H1 (cell line): ENCODE results near the gene GPX4. TPM values are rescaled to one million over a fixed set of nuclear protein-coding genes. Genes with fewer than 3 reads are reported as not detected.
A peak's percentile ranks its signal among the peaks of the same experiment; 100 is the strongest.

ENCODE experiments used
- CTCF ChIA-PET: fragments of 300-600 bp; sonication (Branson Sonifier 250); formaldehyde crosslinking; loops from one replicate; lab custom pipeline; 2021; ENCODE audit not compliant: partially characterized antibody; lab: Charles Lee
- POLR2A ChIA-PET: fragments of 300-600 bp; sonication (Branson Sonifier 250); formaldehyde crosslinking; loops from one replicate; lab custom pipeline; 2021; ENCODE audit warnings: inconsistent platforms; ENCODE audit not compliant: partially characterized antibody; lab: Charles Lee
- DNase-seq, 2 experiments: peaks; one replicate each; pipeline versions ENCODE4 v3.0.0 to v3.0.0-alpha.2; 2010 to 2022; ENCODE audit warnings: low spot score in 2 of 2, low read depth in 1 of 2, mixed read lengths in 1 of 2
- FAIRE-seq: peaks from 2 replicates; lab custom pipeline; 2011; peaks lifted over from hg19 to GRCh38; lab: Jason Lieb, UNC
- H2AFZ ChIP-seq: 2 replicates; pipeline ENCODE4 v1.8.1; 2012; ENCODE audit warnings: low read length, inconsistent platforms
- H2AK5ac ChIP-seq: 2 replicates; pipeline ENCODE4 v1.6.1; 2013; ENCODE audit warnings: low read depth, low read length
- H2BK120ac ChIP-seq: replicated peaks from 2 replicates; pipeline ENCODE3; 2013; ENCODE audit warnings: low read depth, low read length, inconsistent platforms
- H2BK12ac ChIP-seq: 2 replicates; pipeline ENCODE4 v1.6.1; 2013; ENCODE audit warnings: low read depth, low read length
- H2BK15ac ChIP-seq: 2 replicates; pipeline ENCODE4 v1.6.1; 2013; ENCODE audit warnings: low read length
- H2BK20ac ChIP-seq: 2 replicates; pipeline ENCODE4 v1.6.1; 2013; ENCODE audit warnings: low read length
- H2BK5ac ChIP-seq: 2 replicates; pipeline ENCODE4 v1.6.1; 2013; ENCODE audit warnings: low read depth, low read length
- H3K14ac ChIP-seq: 2 replicates; pipeline ENCODE4 v1.6.1; 2013; ENCODE audit warnings: inconsistent platforms; ENCODE audit not compliant: insufficient read length
- H3K18ac ChIP-seq: 2 replicates; pipeline ENCODE4 v1.6.1; 2013; ENCODE audit warnings: low read length; ENCODE audit errors: extremely low read depth
- H3K23ac ChIP-seq: 2 replicates; pipeline ENCODE4 v1.6.1; 2013; ENCODE audit warnings: inconsistent platforms; ENCODE audit not compliant: insufficient read length
- H3K23me2 ChIP-seq: 2 replicates; pipeline ENCODE4 v1.6.1; 2013; ENCODE audit warnings: low read depth, low read length
- H3K27ac ChIP-seq: 2 replicates; pipeline ENCODE4 v1.6.1; 2011; ENCODE audit warnings: low read depth, low read length, inconsistent platforms
- H3K27me3 ChIP-seq, 4 experiments: replicated peaks in 1 of 4; 1 replicate in 1 of 4; 2 replicates in 3 of 4; pipeline versions ENCODE4 v1.6.1 to v1.8.1; 2011 to 2013; ENCODE audit warnings: low read length in 3 of 4, mild to moderate bottlenecking in 3 of 4, inconsistent platforms in 2 of 4, mixed read lengths in 2 of 4, moderate library complexity in 1 of 4; ENCODE audit not compliant: control insufficient read depth in 3 of 4, insufficient read depth in 3 of 4; ENCODE audit errors: extremely low read depth in 1 of 4
- H3K36me3 ChIP-seq, 4 experiments: 2 replicates each; pipeline versions ENCODE4 v1.6.1 to v1.8.1; 2011 to 2013; ENCODE audit warnings: mild to moderate bottlenecking in 4 of 4, low read length in 3 of 4, moderate library complexity in 2 of 4, control low read depth in 1 of 4, inconsistent platforms in 1 of 4; ENCODE audit not compliant: insufficient read depth in 4 of 4, control insufficient read depth in 2 of 4
- H3K4ac ChIP-seq: replicated peaks from 2 replicates; pipeline ENCODE3; 2013; ENCODE audit warnings: low read length, low read depth, mixed read lengths, inconsistent platforms; ENCODE audit not compliant: insufficient read length
- H3K4me1 ChIP-seq, 4 experiments: replicated peaks in 1 of 4; 1 replicate in 1 of 4; 2 replicates in 3 of 4; pipeline versions ENCODE4 v1.6.1 to v1.8.1; 2011 to 2013; ENCODE audit warnings: low read length in 3 of 4, inconsistent platforms in 2 of 4, mixed read lengths in 1 of 4; ENCODE audit not compliant: insufficient read depth in 4 of 4, control insufficient read depth in 3 of 4
- H3K4me2 ChIP-seq, 2 experiments: 2 replicates each; pipeline versions ENCODE4 v1.6.1 to v1.8.1; 2011 to 2013; ENCODE audit warnings: low read depth in 2 of 2, low read length in 2 of 2, control low read depth in 1 of 2, inconsistent platforms in 1 of 2, mild to moderate bottlenecking in 1 of 2; ENCODE audit not compliant: insufficient read depth in 1 of 2
- H3K4me3 ChIP-seq, 4 experiments: fragments of 200-600, 300-600 bp in 1 of 4; sonication (generic), shearing (Covaris generic), sonication (Bioruptor Twin) in 1 of 4; 2 replicates each; pipeline versions ENCODE4 v1.5.1 to v1.8.1; 2011 to 2016; ENCODE audit warnings: low read length in 4 of 4, low read depth in 3 of 4, control low read depth in 2 of 4, inconsistent platforms in 2 of 4, mild to moderate bottlenecking in 2 of 4, mixed read lengths in 1 of 4, moderate library complexity in 1 of 4; ENCODE audit not compliant: insufficient read depth in 2 of 4; ENCODE audit errors: extremely low read depth in 1 of 4
- H3K56ac ChIP-seq: replicated peaks from 2 replicates; pipeline ENCODE3; 2013; ENCODE audit warnings: low read depth, mild to moderate bottlenecking, mixed read lengths, low read length, inconsistent platforms; ENCODE audit not compliant: insufficient read length
- H3K79me1 ChIP-seq: 2 replicates; pipeline ENCODE4 v1.6.1; 2013; ENCODE audit warnings: low read depth, low read length, control low read depth
- H3K79me2 ChIP-seq, 2 experiments: 2 replicates each; pipeline versions ENCODE4 v1.6.1 to v1.8.1; 2012 to 2013; ENCODE audit warnings: low read length in 2 of 2, mild to moderate bottlenecking in 2 of 2, inconsistent platforms in 1 of 2; ENCODE audit not compliant: insufficient read depth in 2 of 2, control insufficient read depth in 1 of 2
- H3K9ac ChIP-seq, 4 experiments: replicated peaks in 1 of 4; 1 replicate in 1 of 4; 2 replicates in 3 of 4; pipeline versions ENCODE4 v1.6.1 to v1.8.1; 2011 to 2013; ENCODE audit warnings: low read depth in 3 of 4, low read length in 3 of 4, control low read depth in 2 of 4, mild to moderate bottlenecking in 2 of 4, moderate library complexity in 2 of 4, inconsistent platforms in 1 of 4; ENCODE audit errors: extremely low read depth in 1 of 4
- H3K9me3 ChIP-seq, 2 experiments: 2 replicates each; pipeline versions ENCODE4 v1.6.1 to v1.8.1; 2012 to 2013; ENCODE audit warnings: mild to moderate bottlenecking in 2 of 2, moderate library complexity in 2 of 2, control low read depth in 1 of 2, inconsistent platforms in 1 of 2, low read depth in 1 of 2, low read length in 1 of 2, mixed read lengths in 1 of 2; ENCODE audit not compliant: insufficient read depth in 2 of 2
- H4K20me1 ChIP-seq, 2 experiments: replicated peaks in 1 of 2; 2 replicates each; pipeline versions ENCODE3 to v1.8.1; 2011 to 2013; ENCODE audit warnings: inconsistent platforms in 2 of 2, low read length in 2 of 2, mild to moderate bottlenecking in 1 of 2; ENCODE audit not compliant: insufficient read depth in 2 of 2, control insufficient read depth in 1 of 2
- H4K5ac ChIP-seq: 2 replicates; pipeline ENCODE4 v1.6.1; 2013; ENCODE audit warnings: low read length, low read depth, mixed read lengths, inconsistent platforms; ENCODE audit not compliant: insufficient read length
- H4K8ac ChIP-seq: 2 replicates; pipeline ENCODE4 v1.8.0; 2013; ENCODE audit warnings: mild to moderate bottlenecking, moderate library complexity, low read length, inconsistent platforms; ENCODE audit not compliant: insufficient read depth; ENCODE audit errors: extremely low read depth
- H4K91ac ChIP-seq: replicated peaks from 2 replicates; pipeline ENCODE3; 2013; ENCODE audit warnings: low read length, mixed read lengths, inconsistent platforms; ENCODE audit not compliant: insufficient read length
- BACH1 ChIP-seq: IDR thresholded peaks from 2 replicates; pipeline ENCODE4 v1.6.1; 2012; ENCODE audit warnings: low read length, improper control_type of control experiment
- WGBS, 2 experiments: shearing (Covaris generic) in 1 of 2; methylation state at CpG; one replicate each; pipeline versions ENCODE4 v1.1.6 to v1.1.7; 2013 to 2015; ENCODE audit warnings: low lambda C conversion rate in 2 of 2, mixed read lengths in 2 of 2, inconsistent platforms in 1 of 2, low coverage in 1 of 2, missing lambda C conversion rate in 1 of 2; ENCODE audit not compliant: insufficient replicate concordance in 2 of 2, insufficient coverage in 1 of 2, insufficient read length in 1 of 2; ENCODE audit errors: extremely low coverage in 1 of 2, missing lambda C conversion rate in 1 of 2; 5-methylcytosine and 5-hydroxymethylcytosine counted together
- polyA plus RNA-seq, 7 experiments: library from polyadenylated mRNA; depleted of rRNA in 3 of 7; stranded (reverse) in 5 of 7; unstranded in 2 of 7; fragments of >200 nt in 5 of 7; fragments of 200-250 nt in 2 of 7; gene quantifications; 1 replicate in 5 of 7; 2 replicates in 1 of 7; 4 replicates in 1 of 7; pipeline versions ENCODE4 v1.2.1 to v1.2.3, GENCODE V29; 2011 to 2013; ENCODE audit warnings: missing spikeins in 2 of 7, mixed read lengths in 2 of 7
- total RNA-seq: library from RNA; stranded (reverse); fragmentation: NEBNext Ultra II Directional; extraction: Animal tissue kit (Norgen Biotek cat#: 25700); gene quantifications from 2 replicates; pipeline ENCODE4 v1.2.1, GENCODE V29; 2021
- TF ChIP-seq, protein P1 (sequence below), 3 experiments: IDR thresholded peaks; 1 replicate in 2 of 3; 2 replicates in 1 of 3; pipeline versions ENCODE4 v1.5.1 to v1.6.1; 2011; ENCODE audit warnings: low read length in 3 of 3, mild to moderate bottlenecking in 3 of 3, inconsistent platforms in 2 of 3, low read depth in 1 of 3, moderate library complexity in 1 of 3; ENCODE audit not compliant: insufficient read depth in 1 of 3; ENCODE audit errors: control extremely low read depth in 1 of 3

Gene GPX4
- total and polyA plus RNA-seq, 2 of the 8 experiments (the other 6 are each of a cell fraction or from before 2014, with no cell fraction given) = 342 to 693 TPM

DNA sequence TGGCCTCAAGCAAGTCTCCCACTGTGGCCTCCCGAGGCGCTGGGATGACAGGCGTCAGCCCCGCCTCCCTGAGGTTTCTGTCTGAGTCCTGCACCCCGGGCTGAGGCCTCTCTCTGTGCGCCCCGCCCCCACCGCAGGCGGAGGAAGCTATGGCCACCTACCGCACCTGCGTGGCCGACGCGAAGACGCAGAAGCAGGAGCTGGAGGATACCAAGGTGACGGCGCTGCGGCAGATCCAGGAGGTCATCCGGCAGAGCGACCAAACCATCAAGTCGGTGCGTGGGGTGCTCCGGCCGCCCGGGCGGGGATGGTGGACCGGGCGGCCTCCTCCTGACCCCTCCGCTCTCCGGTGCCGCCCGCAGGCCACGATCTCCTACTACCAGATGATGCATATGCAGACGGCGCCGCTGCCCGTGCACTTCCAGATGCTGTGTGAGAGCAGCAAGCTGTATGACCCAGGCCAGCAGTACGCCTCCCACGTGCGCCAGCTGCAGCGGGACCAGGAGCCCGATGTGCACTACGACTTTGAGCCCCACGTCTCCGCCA, 24.2 kb upstream of the GPX4 start:
- ChIA-PET CTCF (interaction anchor here (0.6 to 8.9 kb wide), 9 partner anchors 8 to 138 kb away, joined by 3 to 54 read pairs (median 4); partner anchors contain the start of genes ARHGAP45 and CNN2), POLR2A (interaction anchor here (1.2 to 10.3 kb wide), 11 partner anchors 8 to 189 kb away, joined by 3 to 93 read pairs (median 8); partner anchors contain the start of genes ABCA7, ARHGAP45, CIRBP and CNN2)
- Histone ChIP-seq H3K27me3 (no peaks in the 10 kb centered on the region), H4K20me1 (peaks cover 0 to 12% of the 10 kb centered on the region in 2 experiments), H3K4ac (no peak overlapping the region), H2BK120ac (no peak overlapping the region), H2BK12ac (no peak overlapping the region), H4K8ac (0 out of 2 replicates have a peak overlapping the region, but pooled peaks have one; percentile 51), H4K5ac (no peak overlapping the region), H3K56ac (no peak overlapping the region), H3K23ac (no peak overlapping the region), H3K14ac (no peak overlapping the region), H3K9ac (no peak overlapping the region), H3K4me1 (peaks cover 0 to 7% (median 0%) of the 10 kb centered on the region in 4 experiments; a peak in 4 of 7 replicates), H2AK5ac (no peak overlapping the region), H3K79me1 (no peaks in the 10 kb centered on the region), H4K91ac (no peak overlapping the region), H3K4me3 (no peak overlapping the region), H3K4me2 (no peak overlapping the region), H2AFZ (no peak overlapping the region), H2BK5ac (no peak overlapping the region), H3K23me2 (no peaks in the 10 kb centered on the region), H3K9me3 (no peaks in the 10 kb centered on the region), H3K79me2 (no peaks in the 10 kb centered on the region), H2BK20ac (no peak overlapping the region), H3K18ac (no peak overlapping the region), H3K36me3 (peaks cover 0 to 54% (median 15%) of the 10 kb centered on the region in 4 experiments; a peak in 3 of 8 replicates), H3K27ac (no peak overlapping the region), H2BK15ac (no peak overlapping the region)
- FAIRE-seq (no peak), DNase-seq (no peak)
- 94% methylated on average over 34 of the region's 45 CpGs; no CpG with 5 or more reads in 1 of the 2 experiments for WGBS, 2 experiments
- TF ChIP-seq, protein P1, sequence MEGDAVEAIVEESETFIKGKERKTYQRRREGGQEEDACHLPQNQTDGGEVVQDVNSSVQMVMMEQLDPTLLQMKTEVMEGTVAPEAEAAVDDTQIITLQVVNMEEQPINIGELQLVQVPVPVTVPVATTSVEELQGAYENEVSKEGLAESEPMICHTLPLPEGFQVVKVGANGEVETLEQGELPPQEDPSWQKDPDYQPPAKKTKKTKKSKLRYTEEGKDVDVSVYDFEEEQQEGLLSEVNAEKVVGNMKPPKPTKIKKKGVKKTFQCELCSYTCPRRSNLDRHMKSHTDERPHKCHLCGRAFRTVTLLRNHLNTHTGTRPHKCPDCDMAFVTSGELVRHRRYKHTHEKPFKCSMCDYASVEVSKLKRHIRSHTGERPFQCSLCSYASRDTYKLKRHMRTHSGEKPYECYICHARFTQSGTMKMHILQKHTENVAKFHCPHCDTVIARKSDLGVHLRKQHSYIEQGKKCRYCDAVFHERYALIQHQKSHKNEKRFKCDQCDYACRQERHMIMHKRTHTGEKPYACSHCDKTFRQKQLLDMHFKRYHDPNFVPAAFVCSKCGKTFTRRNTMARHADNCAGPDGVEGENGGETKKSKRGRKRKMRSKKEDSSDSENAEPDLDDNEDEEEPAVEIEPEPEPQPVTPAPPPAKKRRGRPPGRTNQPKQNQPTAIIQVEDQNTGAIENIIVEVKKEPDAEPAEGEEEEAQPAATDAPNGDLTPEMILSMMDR (IDR thresholded peaks at IDR 0.05; ENCODE audit: control extremely low read depth in 1 of 3, insufficient read depth in 1 of 3, low read depth in 1 of 3, low read length in 3 of 3) = peak in 1 of 3 experiments; percentile 11; a peak in 1 of 4 replicates
- TF ChIP-seq BACH1 = no peak
